Brain microvascular endothelial cell (primary cell): Measurements from ENCODE around the gene EOMES.

ENCODE experiments used
- DNase-seq: peaks from one replicate; pipeline ENCODE4 v3.0.0-alpha.2; 2020
- H3K27ac ChIP-seq: fragments of 250-450 bp; sonication (Bioruptor Pico); 2 replicates; pipeline ENCODE4 v1.5.1; 2020; ENCODE audit warnings: mild to moderate bottlenecking, moderate library complexity
- H3K27me3 ChIP-seq: fragments of 250-450 bp; sonication (Bioruptor Pico); replicated peaks from 2 replicates; pipeline ENCODE4 v1.5.1; 2020; ENCODE audit warnings: mild to moderate bottlenecking
- H3K36me3 ChIP-seq: fragments of 250-450 bp; sonication (Bioruptor Pico); replicated peaks from 2 replicates; pipeline ENCODE4 v1.5.1; 2020; ENCODE audit warnings: mild to moderate bottlenecking
- H3K4me3 ChIP-seq: 2 replicates; pipeline ENCODE4 v1.5.1; 2011; ENCODE audit warnings: low read depth, mild to moderate bottlenecking, control low read depth, low read length, moderate library complexity
- in situ Hi-C: cut with HindIII; loops from 2 replicates; pipeline ENCODE4 v1.10.0; 2017; ENCODE audit warnings: low sequenced_read_pairs, low pct_ligation_motif_present
- TF ChIP-seq, protein P1 (sequence below): IDR thresholded peaks from 2 replicates; pipeline ENCODE4 v1.5.1; 2011; ENCODE audit warnings: low read depth, mild to moderate bottlenecking, moderate library complexity, low read length, control low read depth, inconsistent platforms; ENCODE audit errors: missing control alignments

Gene EOMES

DNA sequence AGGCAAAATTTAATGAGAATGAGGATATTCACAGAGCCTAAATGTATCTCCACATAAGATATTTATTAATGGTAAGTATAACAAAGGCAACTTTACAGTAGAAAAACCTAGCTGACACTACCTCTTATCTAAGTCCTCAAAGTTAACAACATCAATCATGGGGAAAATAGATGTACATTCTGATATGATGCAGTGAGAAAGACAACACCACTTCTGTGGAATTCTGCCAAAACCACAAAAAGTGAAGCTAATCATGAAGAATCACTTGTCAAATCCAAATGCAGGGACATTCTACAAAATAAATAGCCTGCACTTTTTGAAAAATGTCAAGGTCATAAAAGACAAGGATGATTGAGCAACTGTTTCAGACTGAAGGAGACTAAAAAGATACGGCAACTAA is 27.5 kb upstream of the EOMES start:
- Histone ChIP-seq H3K27ac (no peak overlapping the region), H3K36me3 (no peaks in the 10 kb centered on the region), H3K27me3 (no peaks in the 10 kb centered on the region), H3K4me3 (no peak overlapping the region)
- TF ChIP-seq, protein P1, sequence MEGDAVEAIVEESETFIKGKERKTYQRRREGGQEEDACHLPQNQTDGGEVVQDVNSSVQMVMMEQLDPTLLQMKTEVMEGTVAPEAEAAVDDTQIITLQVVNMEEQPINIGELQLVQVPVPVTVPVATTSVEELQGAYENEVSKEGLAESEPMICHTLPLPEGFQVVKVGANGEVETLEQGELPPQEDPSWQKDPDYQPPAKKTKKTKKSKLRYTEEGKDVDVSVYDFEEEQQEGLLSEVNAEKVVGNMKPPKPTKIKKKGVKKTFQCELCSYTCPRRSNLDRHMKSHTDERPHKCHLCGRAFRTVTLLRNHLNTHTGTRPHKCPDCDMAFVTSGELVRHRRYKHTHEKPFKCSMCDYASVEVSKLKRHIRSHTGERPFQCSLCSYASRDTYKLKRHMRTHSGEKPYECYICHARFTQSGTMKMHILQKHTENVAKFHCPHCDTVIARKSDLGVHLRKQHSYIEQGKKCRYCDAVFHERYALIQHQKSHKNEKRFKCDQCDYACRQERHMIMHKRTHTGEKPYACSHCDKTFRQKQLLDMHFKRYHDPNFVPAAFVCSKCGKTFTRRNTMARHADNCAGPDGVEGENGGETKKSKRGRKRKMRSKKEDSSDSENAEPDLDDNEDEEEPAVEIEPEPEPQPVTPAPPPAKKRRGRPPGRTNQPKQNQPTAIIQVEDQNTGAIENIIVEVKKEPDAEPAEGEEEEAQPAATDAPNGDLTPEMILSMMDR, result no peak
- DNase-seq, result no peak
- in situ Hi-C loops, result no loop called here

DNA sequence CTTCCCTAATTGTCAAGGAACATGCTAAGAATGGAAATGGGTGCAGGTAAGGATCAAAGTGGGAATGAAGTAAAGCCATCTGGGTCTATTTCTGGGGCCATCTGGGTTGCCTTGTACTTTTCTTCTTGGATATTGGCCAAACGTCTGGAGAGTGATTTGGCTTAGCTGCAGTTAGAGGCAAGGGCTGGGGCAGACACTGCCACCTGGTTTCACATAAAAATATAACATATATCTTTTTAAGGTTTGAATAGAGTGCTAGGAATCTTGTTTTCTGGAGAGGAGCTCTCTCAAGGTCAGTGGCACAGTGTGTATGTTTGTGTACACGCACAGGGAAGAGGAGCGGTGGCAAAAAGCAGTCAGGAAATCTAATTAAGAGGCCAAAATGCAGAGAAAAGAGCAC is 24.7 kb upstream of the EOMES start:
- in situ Hi-C loops, result no loop called here

DNA sequence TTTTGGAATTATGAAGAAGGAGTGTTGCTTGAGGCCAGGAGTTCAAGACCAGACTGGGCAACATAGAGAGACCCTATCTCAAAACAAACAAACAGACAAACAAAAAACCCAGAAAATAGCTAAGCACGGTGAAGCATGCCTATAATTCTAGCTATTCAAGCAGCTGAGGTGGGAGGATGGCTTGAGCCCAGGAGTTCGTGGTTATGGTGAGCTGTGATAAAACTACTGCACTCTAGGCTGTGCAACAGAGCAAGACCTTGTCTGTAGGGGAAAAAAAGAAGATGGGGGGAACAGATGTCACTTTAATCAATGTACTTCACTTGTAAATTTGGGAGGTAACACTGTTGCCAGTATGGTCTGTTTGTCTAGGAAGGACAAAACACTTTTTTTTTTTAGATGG is 18.7 kb upstream of the EOMES start:
- Histone ChIP-seq H3K4me3 (no peak overlapping the region), H3K27me3 (no peaks in the 10 kb centered on the region), H3K36me3 (no peaks in the 10 kb centered on the region), H3K27ac (no peak overlapping the region)
- in situ Hi-C loops, result no loop called here
- DNase-seq, result no peak
- TF ChIP-seq, protein P1, result no peak

More for the DNA sequence above, 24.7 kb upstream of the EOMES start:
- TF ChIP-seq, protein P1, result no peak
- Histone ChIP-seq H3K36me3 (no peaks in the 10 kb centered on the region), H3K27ac (no peak overlapping the region), H3K4me3 (no peak overlapping the region), H3K27me3 (no peaks in the 10 kb centered on the region)
- no peak for DNase-seq

DNA sequence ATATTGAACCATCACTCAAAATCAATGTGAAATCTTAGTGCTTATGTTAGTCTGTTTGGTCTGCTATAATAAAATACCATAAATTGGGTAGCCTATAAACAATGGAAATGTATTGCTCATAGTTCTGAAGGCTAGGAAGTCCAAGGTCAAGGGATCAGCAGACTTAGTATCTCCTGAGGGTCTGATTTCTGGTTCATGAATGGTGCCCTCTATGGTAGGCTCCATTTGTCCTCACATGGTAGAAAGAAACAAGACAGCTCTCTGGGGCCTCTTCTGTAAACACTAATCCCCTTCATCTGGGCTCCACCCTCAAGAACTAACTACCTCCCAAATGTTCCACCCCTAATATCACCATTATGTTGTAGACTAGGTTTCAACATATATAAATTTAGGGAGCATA is 15.0 kb upstream of the EOMES start:
- DNase-seq, result no peak
- TF ChIP-seq, protein P1, result no peak
- in situ Hi-C loops, result no loop called here
- Histone ChIP-seq H3K27ac (no peak overlapping the region), H3K27me3 (peaks cover 10% of the 10 kb centered on the region), H3K4me3 (no peak overlapping the region), H3K36me3 (no peaks in the 10 kb centered on the region)

- Histone ChIP-seq H3K27ac (no peak overlapping the region), H3K36me3 (no peaks in the 10 kb centered on the region), H3K4me3 (no peak overlapping the region), H3K27me3 (peaks cover 66% of the 10 kb centered on the region)
- TF ChIP-seq, protein P1, result no peak
- in situ Hi-C loops, result no loop called here
- DNase-seq, result no peak
Measured at GRCh38 chr3:27730774-27731659, 8.9 kb upstream of the EOMES start.
